T47D (cell line): Measurements from ENCODE around the gene CPN1.

ENCODE experiments used
- DNase-seq, 2 experiments: peaks; one replicate each; pipeline versions ENCODE4 v3.0.0 to v3.0.0-alpha.2; 2011 to 2012; ENCODE audit warnings: low read depth in 1 of 2, low spot score in 1 of 2
- JUND ChIP-seq: IDR thresholded peaks from 2 replicates; pipeline ENCODE4 v1.6.1; 2012; ENCODE audit warnings: low read depth
- in situ Hi-C: cut with HindIII; loops from 2 replicates; pipeline ENCODE4 v1.10.0; 2016; ENCODE audit warnings: low sequenced_read_pairs, low pct_unique_long_range_greater_than_20kb

The CPN1 gene

GRCh38 chr10:99996671-99997648, 84.7 kb downstream of the CPN1 start:
- in situ Hi-C loops, result no loop called here
- no peak for TF ChIP-seq JUND
- DNase-seq, result peak in 1 of 2 experiments; percentile 51

- peak in 1 of 2 experiments; percentile 16 for DNase-seq
- in situ Hi-C loops, result no loop called here
- TF ChIP-seq JUND, result no peak
These were observed 86.0 kb downstream of the CPN1 start for GRCh38 chr10:99995713-99996112.

- DNase-seq, result peak in 1 of 2 experiments; percentile 38
- in situ Hi-C loops, result no loop called here
- no peak for TF ChIP-seq JUND
These were observed 86.4 kb downstream of the CPN1 start for GRCh38 chr10:99995269-99995668.

- DNase-seq, result no peak
- no peak for TF ChIP-seq JUND
- in situ Hi-C loops, result no loop called here
These were observed 86.9 kb downstream of the CPN1 start for GRCh38 chr10:99994801-99995200.

- DNase-seq, result no peak
- TF ChIP-seq JUND, result no peak
- in situ Hi-C loops, result no loop called here
These were observed 87.7 kb downstream of the CPN1 start for GRCh38 chr10:99993701-99994689.
